HG03521 (cell line): ENCODE data around the gene DNAJB11.

Experiments used
- ATAC-seq: cut with Tn5 transposase; IDR thresholded peaks from one replicate; pipeline ENCODE4 v1.9.1; 2021; ENCODE audit warnings: mild to moderate bottlenecking, moderate library complexity; ENCODE audit not compliant: unreplicated experiment

The DNAJB11 gene

DNA sequence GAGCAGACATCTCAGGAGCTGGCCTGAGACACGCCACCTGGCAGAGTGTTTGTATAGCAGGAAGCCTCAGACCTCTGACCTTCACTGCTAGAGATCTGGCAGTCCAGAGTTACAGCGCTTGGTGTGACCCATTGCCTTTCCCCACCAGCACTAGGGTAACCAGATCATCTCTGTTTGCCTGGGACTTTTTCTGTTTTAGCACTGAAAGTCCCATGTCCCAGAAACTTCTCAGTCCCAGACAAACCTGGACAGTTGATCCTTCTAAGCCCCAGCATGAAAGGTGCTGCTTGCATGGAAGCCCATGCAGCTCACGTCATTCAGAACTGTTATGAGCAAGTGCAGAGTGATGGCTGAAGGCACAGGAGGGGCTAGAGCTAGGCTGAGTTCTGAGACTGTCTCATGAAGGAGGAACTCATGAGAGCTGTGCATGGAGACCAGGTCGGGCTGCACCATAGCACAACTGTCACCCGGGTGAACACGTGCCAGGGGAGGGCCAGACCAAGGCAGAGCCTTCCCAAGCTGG, 24.1 kb downstream of the DNAJB11 start:
- ATAC-seq = no peak

- ATAC-seq = no peak
These were observed 26.2 kb downstream of the DNAJB11 start for GRCh38 chr3:186596568-186597287.

DNA sequence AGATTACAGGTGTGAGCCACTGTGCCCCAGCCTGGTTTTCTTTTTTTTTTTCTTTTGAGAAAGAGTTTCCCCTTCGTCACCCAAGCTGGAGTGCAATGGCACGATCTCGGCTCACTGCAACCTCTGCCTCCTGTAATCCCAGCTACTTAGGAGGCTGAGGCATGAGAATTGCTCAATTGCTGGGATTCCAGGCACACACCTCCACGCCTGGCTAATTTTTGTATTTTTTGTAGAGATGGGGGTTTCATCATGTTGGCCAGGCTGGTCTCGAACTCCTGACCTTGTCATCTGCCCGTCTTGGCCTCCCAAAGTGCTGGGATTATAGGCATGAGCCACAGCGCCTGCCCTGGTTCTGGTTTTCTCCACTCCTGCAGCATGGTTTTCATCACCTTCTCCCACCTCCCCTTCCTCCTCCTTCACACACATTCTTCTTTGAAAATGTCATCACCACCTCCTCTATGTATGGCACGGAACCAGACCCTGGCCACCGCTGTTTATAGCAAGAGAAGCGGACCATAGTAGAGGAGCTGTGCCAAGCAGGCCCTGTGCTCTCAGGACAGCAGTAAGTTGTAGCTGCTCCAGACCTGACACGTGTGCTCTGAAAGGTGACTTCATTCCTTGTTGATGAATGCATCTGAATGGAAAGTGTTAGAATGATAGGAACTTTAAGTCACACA, 27.7 kb downstream of the DNAJB11 start:
- ATAC-seq = no peak

DNA sequence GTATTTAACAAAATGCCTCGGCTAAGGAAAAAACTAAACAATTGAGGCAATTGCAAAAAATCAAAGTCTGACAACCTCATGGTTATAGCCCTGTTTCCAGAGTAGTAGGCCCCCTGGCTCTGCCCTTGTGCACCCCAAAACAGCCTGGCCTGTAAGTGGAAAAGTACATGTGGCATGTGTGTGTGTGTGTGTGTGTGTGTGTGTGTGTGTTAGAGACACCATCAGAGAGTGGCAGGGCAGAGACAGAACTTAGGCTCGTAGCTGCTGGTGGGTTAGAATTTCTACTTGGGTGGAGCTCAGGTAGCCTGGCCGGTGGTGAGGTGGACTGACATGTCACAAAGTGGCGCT, 28.2 kb downstream of the DNAJB11 start:
- no peak for ATAC-seq

GRCh38 chr3:186599142-186599784, 28.7 kb downstream of the DNAJB11 start:
- ATAC-seq = no peak

- ATAC-seq = no peak
These were observed 29.3 kb downstream of the DNAJB11 start for GRCh38 chr3:186599785-186600166.

DNA sequence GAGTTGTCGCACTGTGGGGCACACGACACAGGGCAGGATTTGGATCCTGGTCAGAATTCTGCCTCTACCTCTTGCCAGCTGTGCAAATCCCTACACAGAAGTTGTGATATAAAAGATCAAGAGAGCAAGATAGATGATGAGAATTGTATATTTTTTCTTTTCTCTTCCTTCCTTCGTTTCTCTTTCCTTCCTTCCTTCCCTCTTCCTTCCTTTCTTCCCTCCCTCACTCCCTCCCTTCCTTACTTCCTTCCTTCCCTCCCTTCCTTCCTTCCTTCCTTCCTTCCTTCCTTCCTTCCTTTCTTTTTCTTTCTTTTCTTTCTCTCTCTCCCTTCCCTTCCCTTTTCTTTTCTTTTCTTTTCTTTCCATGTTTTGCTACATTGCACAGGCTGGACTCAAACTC, 30.4 kb downstream of the DNAJB11 start:
- no peak for ATAC-seq

- no peak for ATAC-seq
These were observed 32.6 kb downstream of the DNAJB11 start for GRCh38 chr3:186603159-186603558.

GRCh38 chr3:186605078-186605477, 34.6 kb downstream of the DNAJB11 start:
- no peak for ATAC-seq

GRCh38 chr3:186605561-186606545, 35.3 kb downstream of the DNAJB11 start:
- no peak for ATAC-seq

- no peak for ATAC-seq
These were observed 38.2 kb downstream of the DNAJB11 start for GRCh38 chr3:186608624-186609215.

- no peak for ATAC-seq
These were observed 38.8 kb downstream of the DNAJB11 start for GRCh38 chr3:186609247-186609868.

DNA sequence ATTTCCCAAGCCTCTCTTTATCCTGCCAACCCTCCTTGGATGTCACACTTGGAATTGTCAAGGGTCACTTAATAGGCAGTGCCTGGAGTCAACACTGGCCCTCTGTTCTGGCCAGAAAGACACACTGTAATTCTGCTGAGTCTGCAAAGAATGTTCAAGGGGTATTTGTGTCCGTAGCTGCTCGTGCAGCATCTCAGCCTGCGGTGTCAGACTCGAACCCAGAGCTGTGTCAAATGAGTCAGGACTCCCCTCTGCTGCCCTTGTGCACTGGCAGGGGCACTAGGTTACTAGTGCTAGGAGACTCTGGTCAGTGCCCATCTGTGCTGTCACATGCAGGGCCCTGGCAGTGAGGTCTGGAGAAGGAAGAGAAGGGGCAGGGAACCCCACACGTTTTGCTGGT, 41.5 kb downstream of the DNAJB11 start:
- no peak for ATAC-seq

DNA sequence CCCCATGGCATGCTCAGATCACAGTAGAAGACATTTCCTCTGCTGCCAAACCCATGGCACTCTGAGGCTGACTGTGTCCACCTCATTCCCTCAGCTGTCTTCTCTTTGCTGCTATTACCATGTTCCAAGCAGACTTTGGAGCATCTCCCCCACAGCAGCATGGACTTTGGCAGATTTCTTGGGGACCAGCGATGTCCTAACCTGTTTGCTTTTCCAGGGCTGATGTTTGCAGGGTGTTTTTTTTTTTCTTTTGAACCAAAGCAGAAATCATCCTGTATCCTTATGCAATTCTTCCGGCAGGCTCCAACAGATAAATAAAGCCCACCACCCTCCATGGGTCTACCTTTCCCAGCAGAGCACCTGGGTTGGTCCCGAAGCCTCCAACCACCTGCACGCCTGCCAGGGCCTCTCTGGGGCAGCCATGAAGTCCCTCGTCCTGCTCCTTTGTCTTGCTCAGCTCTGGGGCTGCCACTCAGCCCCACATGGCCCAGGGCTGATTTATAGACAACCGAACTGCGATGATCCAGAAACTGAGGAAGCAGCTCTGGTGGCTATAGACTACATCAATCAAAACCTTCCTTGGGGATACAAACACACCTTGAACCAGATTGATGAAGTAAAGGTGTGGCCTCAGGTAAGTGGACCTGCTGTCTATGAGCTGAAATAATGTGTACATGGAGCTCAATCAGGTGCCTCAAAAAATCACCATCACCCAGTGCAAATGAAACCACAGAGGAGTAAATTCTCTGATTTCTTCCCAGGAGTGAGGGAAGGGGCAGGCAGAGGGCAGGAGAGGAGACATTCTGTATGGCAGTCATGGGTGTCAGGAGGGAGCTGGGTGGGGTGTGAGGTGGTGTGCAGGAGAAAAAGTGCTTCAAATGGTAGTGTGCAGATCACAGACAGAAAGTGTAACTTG, 42.5 kb downstream of the DNAJB11 start, which contains the start of gene AHSG:
Gene AHSG (plus strand): TSS at position 340 of the 916 bp plus-strand sequence. CDS start 82 bp downstream, at position 422.
- ATAC-seq = no peak

- no peak for ATAC-seq
These were observed 43.2 kb downstream of the DNAJB11 start for GRCh38 chr3:186613637-186614265.

- no peak for ATAC-seq
These were observed 43.7 kb downstream of the DNAJB11 start for GRCh38 chr3:186614266-186614596.

DNA sequence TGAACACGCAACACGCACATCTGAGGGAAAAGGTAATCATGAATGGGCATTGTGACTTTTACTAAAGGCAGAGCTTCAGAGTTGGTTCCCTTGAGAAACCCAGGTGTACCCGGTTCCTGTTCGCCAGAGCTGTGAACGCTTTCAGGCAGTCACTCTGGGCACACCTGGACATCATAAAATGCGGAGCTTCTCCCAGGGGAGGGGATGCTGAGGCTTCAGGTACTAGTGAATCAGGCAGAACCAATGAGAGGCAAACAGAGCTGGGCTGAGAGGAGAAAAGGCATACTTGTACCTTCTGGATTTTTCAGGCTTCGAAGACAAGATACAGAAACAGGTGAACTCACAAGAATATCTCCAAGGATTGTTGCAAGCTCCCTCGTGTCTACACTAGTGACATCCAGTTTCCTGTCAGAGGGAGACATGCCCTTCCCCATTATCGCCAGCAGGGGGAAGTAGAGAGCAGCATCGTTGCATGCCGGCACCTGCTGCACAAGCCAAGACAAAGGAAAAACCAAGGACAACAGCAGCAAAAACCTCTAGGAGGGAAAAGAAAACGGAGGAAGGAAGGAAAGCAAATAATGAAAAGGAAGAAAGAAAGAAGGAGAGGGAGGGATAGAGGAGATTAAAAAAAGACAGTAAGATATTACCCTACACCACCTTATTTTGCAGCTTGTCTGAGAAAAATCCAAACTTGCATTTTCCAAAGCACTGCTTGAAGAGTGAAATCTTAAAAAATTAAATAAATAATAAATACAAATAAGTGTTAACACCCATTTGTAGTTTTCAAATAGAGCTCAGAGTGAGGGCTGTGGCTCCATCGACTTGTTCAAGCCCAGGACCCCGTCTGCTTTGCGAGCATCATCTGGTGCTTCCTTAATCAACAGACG, 44.3 kb downstream of the DNAJB11 start:
- ATAC-seq = peak; percentile 43

DNA sequence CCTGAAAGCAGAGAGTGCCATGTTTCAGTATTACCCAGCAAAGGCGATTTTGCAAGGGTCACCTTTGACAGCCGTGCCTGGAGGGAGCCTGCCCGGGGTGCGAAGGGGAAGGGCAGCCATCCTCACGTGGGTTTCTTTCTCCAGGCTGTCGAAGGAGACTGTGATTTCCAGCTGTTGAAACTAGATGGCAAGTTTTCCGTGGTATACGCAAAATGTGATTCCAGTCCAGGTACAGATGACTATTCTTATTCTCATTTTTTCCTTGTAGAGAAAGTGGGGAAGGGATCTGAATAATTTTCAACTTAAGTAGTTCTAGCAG, 45.7 kb downstream of the DNAJB11 start:
- no peak for ATAC-seq
